ENCODE data around the gene TMEM225B. TPM values are rescaled to one million over a fixed set of nuclear protein-coding genes. Genes with fewer than 3 reads are reported as not detected.
"Not testable (repeated sequence)": the region's sequence is repeated elsewhere in the genome, so short reads cannot be mapped to it uniquely, and the experiment has no call there.

Gene TMEM225B
- total RNA-seq, 1 donor from 2014 or later = 0.30 TPM

- H3K4me3 ChIP-seq = no peak overlapping the region
- peaks cover 74% of the 10 kb centered on the region for H3K36me3 ChIP-seq
- no peaks in the 10 kb centered on the region for H3K27me3 ChIP-seq (ENCODE audit: low read depth)
- DNase-seq (no peak), ATAC-seq (peak; percentile 45 to 59)
- H3K9me3 ChIP-seq = no peaks in the 10 kb centered on the region
- H3K27ac ChIP-seq = no peak overlapping the region
- H3K4me1 ChIP-seq = peaks cover 3% of the 10 kb centered on the region
- intact Hi-C loops (cut with DNase I) = no loop called here
- TF ChIP-seq CTCF (IDR thresholded peaks at IDR 0.05) = peak; percentile 12
Observed at GRCh38 chr7:99631295-99632109, 33.4 kb downstream of the TMEM225B start.

- H3K27me3 ChIP-seq (ENCODE audit: low read depth); intact Hi-C loops (cut with DNase I); DNase-seq; H3K27ac ChIP-seq; ATAC-seq; H3K4me1 ChIP-seq; H3K4me3 ChIP-seq; H3K9me3 ChIP-seq: not testable (repeated sequence)
- peaks cover 16% of the 10 kb centered on the region for H3K36me3 ChIP-seq
Observed at GRCh38 chr7:99637414-99637813, 39.3 kb downstream of the TMEM225B start.

- no peak for DNase-seq
- no peak for ATAC-seq
Observed at GRCh38 chr7:99638731-99639130, 40.7 kb downstream of the TMEM225B start.

GRCh38 chr7:99639267-99639666 is 41.2 kb downstream of the TMEM225B start:
- no peak overlapping the region for H3K27ac ChIP-seq
- TF ChIP-seq CTCF (IDR thresholded peaks at IDR 0.05) = no peak
- no peaks in the 10 kb centered on the region for H3K9me3 ChIP-seq
- no peak for DNase-seq
- ATAC-seq = no peak
- no peaks in the 10 kb centered on the region for H3K27me3 ChIP-seq (ENCODE audit: low read depth)
- H3K36me3 ChIP-seq = peaks cover 4% of the 10 kb centered on the region
- H3K4me3 ChIP-seq = no peak overlapping the region
- intact Hi-C loops (cut with DNase I) = no loop called here
- H3K4me1 ChIP-seq = no peaks in the 10 kb centered on the region

More at GRCh38 chr7:99638731-99639130, 40.7 kb downstream of the TMEM225B start:
- intact Hi-C loops (cut with DNase I) = no loop called here
- no peak overlapping the region for H3K27ac ChIP-seq
- no peak overlapping the region for H3K4me3 ChIP-seq
- no peaks in the 10 kb centered on the region for H3K4me1 ChIP-seq
- H3K36me3 ChIP-seq = peaks cover 9% of the 10 kb centered on the region
- TF ChIP-seq CTCF (IDR thresholded peaks at IDR 0.05) = no peak
- no peaks in the 10 kb centered on the region for H3K27me3 ChIP-seq (ENCODE audit: low read depth)
- no peaks in the 10 kb centered on the region for H3K9me3 ChIP-seq

- intact Hi-C loops (cut with DNase I) = no loop called here
Observed at GRCh38 chr7:99642027-99642426, 44.0 kb downstream of the TMEM225B start.

More at GRCh38 chr7:99642027-99642426, 44.0 kb downstream of the TMEM225B start:
- H3K36me3 ChIP-seq = no peaks in the 10 kb centered on the region
- TF ChIP-seq CTCF (IDR thresholded peaks at IDR 0.05) = no peak
- no peaks in the 10 kb centered on the region for H3K9me3 ChIP-seq
- H3K4me3 ChIP-seq = no peak overlapping the region
- H3K4me1 ChIP-seq = no peaks in the 10 kb centered on the region
- DNase-seq (no peak), ATAC-seq (no peak)
- no peak overlapping the region for H3K27ac ChIP-seq
- no peaks in the 10 kb centered on the region for H3K27me3 ChIP-seq (ENCODE audit: low read depth)

All from lower lobe of right lung (tissue), 2 donors.